ENCODE data around the gene CLSTN1.

Gene CLSTN1

DNA sequence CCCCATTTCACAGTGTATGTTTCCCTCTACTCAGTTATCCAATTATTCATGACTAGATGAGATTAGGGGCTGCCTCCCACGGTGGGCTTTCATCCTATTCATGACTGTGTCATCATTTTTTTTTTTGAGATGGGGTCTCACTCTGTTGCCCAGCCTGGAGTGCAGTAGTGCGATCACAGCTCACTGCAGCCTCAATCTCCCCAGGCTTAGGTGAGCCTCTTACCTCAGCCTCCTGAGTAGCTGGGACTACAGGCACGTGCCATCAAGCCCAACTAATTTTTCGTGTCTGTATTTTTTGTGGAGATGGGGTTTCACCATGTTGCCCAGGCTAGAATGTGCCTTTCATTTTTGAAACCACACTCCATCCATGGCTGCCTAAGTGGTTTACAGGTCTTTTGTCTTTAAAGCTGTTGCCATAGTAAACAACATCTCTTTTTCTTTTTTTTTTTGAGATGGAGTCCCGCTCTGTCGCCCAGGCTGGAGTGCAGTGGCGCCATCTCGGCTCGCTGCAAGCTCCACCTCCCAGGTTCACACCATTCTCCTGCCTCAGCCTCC is 112.2 kb downstream of the CLSTN1 start:
- in situ Hi-C loops (cut with HindIII; ENCODE audit: low pct_ligation_motif_present, low pct_unique_long_range_greater_than_20kb, low sequenced_read_pairs): no loop called here
- DNase-seq: no peak

DNA sequence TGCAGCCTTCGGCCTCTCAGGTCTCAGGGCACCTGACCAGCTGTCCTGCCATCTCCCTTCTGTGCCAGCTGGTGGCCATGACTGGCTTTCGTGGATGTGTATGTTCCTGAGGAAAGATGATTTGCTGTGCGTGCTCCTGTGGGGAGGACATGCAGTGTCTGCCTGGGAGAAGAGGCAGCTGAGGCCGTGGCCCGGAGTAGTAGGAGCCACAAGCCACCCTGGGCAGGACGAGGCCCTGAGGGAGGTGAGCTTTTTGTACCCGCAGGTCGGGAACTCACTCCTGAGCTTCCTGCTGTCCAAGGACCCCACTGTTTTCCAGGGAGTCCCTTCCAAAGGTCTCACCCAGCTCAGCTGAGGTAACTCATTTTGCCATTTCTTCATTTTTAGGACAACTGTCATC is 113.7 kb downstream of the CLSTN1 start:
- in situ Hi-C loops (cut with HindIII; ENCODE audit: low pct_ligation_motif_present, low pct_unique_long_range_greater_than_20kb, low sequenced_read_pairs): no loop called here
- DNase-seq: no peak

DNA sequence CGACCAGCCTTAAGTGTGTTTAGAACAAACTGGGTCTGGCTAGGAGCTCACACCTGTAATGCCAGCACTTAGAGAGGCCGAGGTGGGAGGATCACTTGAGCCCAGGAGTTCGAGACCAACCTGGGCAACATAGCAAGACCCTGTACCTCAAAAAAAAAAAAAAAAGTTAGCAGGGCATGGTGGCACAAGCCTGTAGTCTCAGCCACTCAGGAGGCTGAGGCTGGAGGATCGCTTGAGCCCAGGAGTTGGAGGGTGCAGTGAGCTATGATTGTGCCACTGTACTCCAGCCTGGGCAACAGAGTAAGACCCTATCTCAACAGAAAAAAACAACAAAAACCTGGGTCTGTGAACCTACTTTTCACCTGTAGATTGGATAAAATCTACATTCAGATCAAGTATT is 117.6 kb downstream of the CLSTN1 start:
- DNase-seq: no peak
- in situ Hi-C loops (cut with HindIII; ENCODE audit: low pct_ligation_motif_present, low pct_unique_long_range_greater_than_20kb, low sequenced_read_pairs): no loop called here

DNA sequence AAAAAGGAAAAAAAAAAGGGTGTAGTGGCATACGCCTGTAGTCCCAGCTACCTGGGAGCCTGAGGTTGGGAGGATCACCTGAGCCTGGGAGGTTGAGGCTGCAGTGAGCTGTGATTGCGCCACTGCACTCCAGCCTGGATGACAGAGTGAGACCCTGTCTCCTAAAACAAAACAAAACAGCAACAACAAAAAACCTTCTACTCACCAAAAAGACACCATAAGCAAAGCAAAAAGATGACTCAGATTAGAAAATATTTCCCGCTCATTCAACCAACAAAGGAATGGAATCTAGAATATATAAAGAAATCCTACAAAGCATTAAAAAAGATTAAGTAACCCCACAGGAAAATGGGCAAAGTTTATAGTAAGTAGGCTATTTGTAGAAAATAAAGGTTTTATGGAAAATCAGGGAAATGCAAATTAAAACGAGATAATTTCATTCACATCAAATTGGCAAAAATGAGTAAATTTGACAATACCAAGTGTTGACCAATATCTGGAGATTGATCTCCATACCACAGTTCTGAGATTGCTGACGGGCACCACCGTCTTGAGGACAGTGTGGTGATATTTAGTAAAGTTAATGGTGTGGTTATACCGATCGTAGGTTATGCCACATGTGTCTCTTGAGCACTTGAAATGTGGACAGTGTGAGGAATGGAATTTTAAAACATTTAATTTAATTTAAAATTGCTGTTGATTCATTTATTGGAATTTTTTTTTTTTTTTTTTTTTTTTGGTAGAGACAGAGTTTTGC is 118.2 kb downstream of the CLSTN1 start:
- peak; percentile 54 for DNase-seq
- in situ Hi-C loops (cut with HindIII; ENCODE audit: low pct_ligation_motif_present, low pct_unique_long_range_greater_than_20kb, low sequenced_read_pairs): no loop called here

DNA sequence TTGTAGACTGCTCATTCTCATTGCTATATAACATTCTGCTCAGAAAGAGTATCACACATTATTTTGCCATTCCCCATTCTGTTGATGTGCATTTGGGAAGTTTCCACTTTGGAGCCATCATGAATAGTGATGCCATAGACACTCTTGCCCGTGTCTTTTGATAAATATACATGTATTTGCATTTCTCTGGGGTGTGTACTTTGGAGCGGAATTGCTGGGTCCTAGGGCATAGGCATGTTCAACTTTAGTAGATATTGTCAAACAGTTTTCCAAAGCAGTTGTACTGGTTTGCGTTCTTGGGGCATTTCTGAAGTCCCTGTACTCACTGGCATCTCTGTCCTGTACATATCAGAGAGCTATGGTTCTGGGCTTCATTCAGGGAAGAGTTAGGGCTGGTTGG is 120.1 kb downstream of the CLSTN1 start:
- in situ Hi-C loops (cut with HindIII; ENCODE audit: low pct_ligation_motif_present, low pct_unique_long_range_greater_than_20kb, low sequenced_read_pairs): no loop called here
- DNase-seq: no peak

DNA sequence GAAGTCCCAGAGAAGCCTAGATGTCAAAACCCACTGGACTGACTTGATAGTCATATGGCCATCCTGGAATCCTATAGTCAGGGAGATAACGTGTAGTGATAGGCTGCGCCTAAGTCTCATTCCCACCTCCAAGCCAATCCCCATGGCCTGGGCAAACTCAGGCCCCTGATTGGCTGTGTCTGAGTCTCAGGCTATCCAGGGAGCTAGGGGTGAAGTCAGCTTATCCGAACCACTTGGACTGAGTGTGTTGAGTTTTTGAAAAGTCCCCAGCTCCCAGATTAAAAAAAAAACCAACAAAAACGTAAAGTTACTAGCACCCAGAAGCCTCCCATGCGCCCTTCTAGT is 120.6 kb downstream of the CLSTN1 start:
- in situ Hi-C loops (cut with HindIII; ENCODE audit: low pct_ligation_motif_present, low pct_unique_long_range_greater_than_20kb, low sequenced_read_pairs): no loop called here

DNA sequence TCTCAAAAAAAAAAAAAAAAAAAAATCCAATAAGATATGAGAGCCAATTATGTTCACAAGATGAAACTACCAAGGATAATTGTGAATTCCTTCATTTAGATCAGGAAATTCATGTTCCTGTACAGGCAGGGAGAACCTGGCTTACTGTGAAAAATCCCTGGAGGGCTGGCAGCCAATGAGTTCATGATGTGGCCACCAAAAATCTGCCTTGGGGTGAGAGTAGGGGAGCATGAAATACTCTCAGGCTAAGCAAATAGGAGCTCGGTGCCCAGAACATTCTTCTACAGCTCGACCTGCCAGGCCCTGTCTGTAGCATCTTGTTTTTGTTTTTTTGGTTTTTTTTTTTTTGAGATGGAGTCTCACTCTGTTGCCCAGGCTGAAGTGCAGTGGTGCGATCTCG is 122.1 kb downstream of the CLSTN1 start:
- in situ Hi-C loops (cut with HindIII; ENCODE audit: low pct_ligation_motif_present, low pct_unique_long_range_greater_than_20kb, low sequenced_read_pairs): no loop called here

More for the DNA sequence above, 120.6 kb downstream of the CLSTN1 start:
- DNase-seq: no peak

DNA sequence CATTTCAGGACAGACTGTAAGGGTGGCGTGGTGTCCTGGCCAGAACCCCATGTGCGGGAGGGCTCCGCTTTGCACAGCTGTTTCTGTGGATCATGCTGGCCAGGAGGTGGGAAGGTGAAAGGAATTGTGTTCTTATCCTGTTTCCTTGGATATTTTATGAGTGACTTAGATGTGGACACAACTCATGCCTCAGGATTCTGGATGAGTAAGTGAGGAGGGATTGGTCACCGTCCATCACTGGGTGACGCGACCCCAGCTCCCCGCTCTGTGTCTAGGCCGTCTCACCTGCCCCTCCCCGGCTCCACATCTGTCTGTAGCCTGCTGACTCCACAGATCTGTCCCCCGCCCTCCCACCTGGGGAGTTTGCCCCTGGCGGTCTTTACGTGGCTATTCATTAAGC is 123.4 kb downstream of the CLSTN1 start:
- in situ Hi-C loops (cut with HindIII; ENCODE audit: low pct_ligation_motif_present, low pct_unique_long_range_greater_than_20kb, low sequenced_read_pairs): no loop called here
- peak; percentile 86 for DNase-seq

More for the DNA sequence above, 122.1 kb downstream of the CLSTN1 start:
- DNase-seq: no peak

DNA sequence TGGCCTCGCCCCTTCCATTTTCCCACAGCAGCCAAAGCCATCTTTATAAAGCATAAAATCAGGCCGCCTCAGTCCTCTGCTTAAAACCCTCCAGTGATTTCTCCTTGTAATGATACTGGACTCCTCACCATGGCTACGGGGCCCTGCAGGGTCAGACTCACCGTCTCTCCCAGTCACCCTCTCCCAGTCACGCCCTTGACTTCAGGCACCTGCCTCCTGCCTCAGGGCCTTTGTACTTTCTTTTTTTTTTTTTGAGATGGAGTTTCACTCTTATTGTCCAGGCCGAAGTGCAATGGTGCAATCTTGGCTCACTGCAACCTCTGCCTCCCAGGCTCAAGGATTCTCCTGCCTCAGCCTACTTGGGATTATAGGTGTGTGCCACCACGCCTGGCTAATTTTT is 124.4 kb downstream of the CLSTN1 start:
- no peak for DNase-seq
- in situ Hi-C loops (cut with HindIII; ENCODE audit: low pct_ligation_motif_present, low pct_unique_long_range_greater_than_20kb, low sequenced_read_pairs): no loop called here

DNA sequence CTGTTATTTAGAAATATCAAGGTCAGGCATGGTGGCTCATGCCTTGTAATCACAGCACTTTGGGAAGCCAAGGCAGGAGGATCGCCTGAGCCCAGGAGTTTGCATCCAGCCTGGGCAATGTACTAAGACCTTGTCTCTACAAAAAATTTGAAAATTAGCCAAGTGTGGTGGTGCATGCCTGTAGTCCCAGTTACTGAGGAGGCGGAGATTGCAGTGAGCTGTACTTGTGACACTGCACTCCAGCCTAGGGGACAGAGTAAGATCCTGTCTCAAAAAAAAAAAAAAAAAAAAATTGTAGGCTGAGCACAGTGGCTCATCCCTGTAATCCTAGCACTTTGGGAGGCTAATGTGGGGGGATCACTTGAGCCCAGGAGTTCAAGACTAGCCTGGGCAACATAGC is 127.0 kb downstream of the CLSTN1 start:
- in situ Hi-C loops (cut with HindIII; ENCODE audit: low pct_ligation_motif_present, low pct_unique_long_range_greater_than_20kb, low sequenced_read_pairs): no loop called here
- DNase-seq: no peak

DNA sequence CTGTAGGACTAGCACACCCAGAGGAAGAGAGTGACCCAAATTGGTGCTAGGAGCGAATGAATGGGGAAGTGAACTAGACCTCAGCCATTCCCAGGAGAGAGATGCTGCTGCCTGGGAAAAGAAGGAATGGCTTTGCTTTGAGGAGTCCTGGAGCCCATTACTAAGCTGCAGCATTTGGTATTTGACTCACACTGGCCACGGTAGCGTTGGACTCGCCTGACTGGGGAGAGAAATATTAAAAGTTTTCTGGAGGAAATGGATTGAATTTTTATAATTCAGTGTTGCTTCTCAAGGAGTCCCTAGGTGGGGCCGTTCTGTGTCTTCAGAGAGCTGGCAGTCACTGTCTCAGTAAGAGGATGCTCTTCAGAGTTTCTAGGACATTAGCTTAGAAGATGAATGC is 132.1 kb downstream of the CLSTN1 start:
- in situ Hi-C loops (cut with HindIII; ENCODE audit: low pct_ligation_motif_present, low pct_unique_long_range_greater_than_20kb, low sequenced_read_pairs): no loop called here
- no peak for DNase-seq

DNA sequence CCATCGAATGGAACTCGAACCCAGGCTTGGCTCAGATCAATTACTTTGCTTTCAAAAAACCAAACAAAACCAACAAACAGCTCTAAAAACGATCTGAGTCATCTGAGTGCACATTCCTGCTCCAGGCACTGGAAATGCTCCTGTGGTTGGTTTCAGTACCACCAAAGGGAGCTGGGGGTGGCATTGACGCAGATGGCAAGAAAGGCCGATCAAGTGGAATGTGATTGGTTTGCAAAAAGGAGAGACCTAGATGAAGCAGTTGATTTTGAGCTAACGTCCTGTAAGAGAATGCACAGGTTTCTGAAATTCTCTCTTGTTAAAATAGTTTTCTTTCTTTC is 132.7 kb downstream of the CLSTN1 start:
- DNase-seq: peak; percentile 84
- in situ Hi-C loops (cut with HindIII; ENCODE audit: low pct_ligation_motif_present, low pct_unique_long_range_greater_than_20kb, low sequenced_read_pairs): no loop called here

DNA sequence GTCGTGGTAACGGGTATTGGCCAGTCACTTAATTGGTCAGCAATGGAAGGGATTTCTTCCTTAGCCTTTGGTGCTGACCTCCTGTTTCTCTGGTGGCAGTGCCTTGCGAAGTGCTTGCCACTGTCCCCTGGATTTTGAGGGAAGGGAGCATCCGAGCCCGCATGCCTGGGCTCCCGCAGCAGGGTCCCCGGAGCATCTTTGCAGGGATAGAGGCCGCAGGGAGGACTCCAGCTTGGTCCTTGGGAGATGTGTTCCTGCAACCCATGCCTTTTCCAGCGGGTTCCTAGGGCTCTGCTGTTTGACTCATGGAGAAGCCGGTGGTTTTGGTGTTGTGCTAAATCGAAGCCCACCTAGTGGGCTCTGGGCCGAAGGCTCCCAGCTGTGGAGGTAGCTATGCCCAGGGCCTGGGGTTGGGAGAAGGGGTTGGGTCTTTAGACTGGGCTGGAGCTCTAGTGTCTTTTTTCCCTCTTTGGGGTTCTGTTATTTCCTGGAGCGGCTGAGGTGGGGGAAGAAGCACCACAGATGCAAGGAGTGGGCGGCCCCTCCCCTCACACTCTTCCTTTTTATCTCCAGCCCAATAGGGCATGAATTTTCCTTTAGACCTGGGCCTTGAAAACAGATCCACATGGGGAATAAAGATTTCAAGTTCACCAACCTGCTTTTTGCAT is 133.2 kb downstream of the CLSTN1 start:
- in situ Hi-C loops (cut with HindIII; ENCODE audit: low pct_ligation_motif_present, low pct_unique_long_range_greater_than_20kb, low sequenced_read_pairs): no loop called here
- DNase-seq: no peak

DNA sequence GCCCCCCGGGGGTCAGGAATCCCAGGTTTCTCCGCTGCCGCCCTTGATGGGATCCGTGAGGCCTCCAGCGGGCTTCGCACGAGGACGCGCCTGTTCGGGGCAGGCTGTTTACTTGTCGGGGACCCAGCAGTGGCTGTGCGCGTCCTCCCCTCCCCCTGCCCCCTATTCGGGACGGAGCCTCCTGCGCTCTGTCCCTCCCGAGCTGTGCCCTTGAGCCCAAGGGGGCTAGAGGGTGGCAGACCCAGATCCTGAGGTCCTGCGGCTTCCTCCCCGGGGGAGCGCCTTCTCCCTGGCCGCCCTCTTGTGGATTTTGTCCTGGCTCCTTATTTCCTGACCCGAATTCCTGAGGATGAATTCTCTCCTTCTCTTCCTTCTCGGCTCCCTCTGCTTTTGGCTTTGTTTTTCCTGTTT is 133.8 kb downstream of the CLSTN1 start:
- in situ Hi-C loops (cut with HindIII; ENCODE audit: low pct_ligation_motif_present, low pct_unique_long_range_greater_than_20kb, low sequenced_read_pairs): no loop called here
- DNase-seq: peak; percentile 38

DNA sequence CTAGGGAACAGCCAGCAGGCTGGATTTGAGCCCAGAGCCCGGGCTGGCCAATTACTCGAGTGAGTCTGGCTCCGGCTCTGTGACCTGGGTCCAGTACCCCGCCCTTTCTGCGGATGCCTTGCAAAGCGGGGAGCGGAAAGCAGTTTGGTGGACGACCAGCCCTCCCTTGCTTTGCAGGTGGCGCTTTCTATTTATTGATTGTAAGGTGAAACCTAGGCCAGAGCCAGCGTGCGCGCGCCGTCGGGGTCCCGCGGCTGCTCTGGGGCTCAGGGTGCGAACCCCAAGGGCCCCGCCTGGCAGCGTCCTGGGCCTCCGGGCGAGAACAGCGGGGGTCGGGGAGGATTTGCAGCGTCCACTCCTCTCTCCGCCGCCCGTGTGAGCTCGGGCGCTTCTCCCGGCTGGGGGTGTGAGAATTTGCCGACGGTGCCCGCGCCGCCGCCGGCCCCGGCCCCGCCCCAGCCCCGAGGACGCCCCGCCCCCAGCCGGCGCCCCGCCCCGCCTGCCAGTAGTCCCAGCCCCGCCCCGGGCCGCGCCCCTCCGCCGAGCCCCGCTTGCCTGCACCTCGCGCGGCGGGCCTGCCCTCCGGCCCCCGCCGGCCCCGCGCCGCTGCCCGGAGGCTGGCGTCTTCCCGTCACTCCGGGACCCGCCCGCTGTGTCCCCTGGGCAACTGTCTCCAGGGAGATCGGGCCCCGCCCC is 134.6 kb downstream of the CLSTN1 start:
- in situ Hi-C loops (cut with HindIII; ENCODE audit: low pct_ligation_motif_present, low pct_unique_long_range_greater_than_20kb, low sequenced_read_pairs): no loop called here
- DNase-seq: peak; percentile 76

DNA sequence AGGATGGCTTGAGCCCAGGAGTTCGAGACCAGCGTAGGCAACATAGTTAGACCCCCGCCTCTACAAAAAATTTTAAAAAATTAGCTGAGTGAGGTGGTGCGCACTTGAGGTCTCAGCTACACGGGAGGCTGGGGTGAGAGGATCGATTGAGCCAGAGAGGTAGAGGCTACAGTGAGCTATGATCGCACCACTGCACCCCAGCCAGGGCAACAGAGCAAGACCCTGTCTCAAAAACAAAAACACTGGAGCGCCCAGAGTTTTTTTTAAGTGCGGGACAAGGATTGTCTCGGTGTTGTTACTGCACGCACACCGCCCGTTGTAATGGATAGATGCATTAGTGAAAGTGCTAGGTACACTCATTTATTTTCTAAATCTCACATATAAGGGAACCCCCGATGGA is 135.2 kb downstream of the CLSTN1 start:
- no peak for DNase-seq
- in situ Hi-C loops (cut with HindIII; ENCODE audit: low pct_ligation_motif_present, low pct_unique_long_range_greater_than_20kb, low sequenced_read_pairs): no loop called here

DNA sequence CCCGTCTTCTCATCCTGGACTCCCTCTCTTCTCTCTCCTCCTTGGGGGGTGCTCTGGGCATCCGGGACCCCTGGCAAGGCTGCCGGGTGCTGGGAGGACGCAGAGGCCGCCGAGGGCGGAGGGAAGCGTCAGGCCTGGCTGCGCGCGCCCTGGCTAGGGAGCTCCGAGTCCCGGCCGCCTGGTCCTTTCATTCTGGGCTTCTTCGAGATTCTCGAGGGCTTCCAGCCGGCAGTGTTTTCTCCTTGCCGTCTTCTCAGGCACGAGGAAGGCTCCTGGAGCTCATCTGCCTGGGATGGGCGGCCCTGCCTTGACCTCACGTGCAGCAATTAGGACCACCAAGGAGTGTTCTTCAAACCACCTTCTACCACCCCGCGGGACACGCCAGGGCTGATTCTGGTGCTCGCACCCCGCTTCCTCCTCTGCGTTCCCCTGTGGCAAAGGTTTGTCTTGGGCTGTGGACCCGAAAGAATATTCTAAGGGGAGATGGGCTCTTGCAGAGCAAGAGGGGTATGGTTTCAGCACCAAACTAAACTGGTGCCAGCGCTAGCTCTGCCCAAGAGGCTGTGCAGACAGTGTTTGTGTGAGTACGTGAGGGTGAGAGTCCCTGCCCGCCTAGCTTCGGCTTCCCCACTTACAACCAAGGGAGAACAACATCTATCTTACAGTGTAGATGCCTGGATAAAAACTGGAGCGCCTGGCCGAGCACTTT is 135.7 kb downstream of the CLSTN1 start:
- DNase-seq: peak; percentile 49
- in situ Hi-C loops (cut with HindIII; ENCODE audit: low pct_ligation_motif_present, low pct_unique_long_range_greater_than_20kb, low sequenced_read_pairs): no loop called here

DNA sequence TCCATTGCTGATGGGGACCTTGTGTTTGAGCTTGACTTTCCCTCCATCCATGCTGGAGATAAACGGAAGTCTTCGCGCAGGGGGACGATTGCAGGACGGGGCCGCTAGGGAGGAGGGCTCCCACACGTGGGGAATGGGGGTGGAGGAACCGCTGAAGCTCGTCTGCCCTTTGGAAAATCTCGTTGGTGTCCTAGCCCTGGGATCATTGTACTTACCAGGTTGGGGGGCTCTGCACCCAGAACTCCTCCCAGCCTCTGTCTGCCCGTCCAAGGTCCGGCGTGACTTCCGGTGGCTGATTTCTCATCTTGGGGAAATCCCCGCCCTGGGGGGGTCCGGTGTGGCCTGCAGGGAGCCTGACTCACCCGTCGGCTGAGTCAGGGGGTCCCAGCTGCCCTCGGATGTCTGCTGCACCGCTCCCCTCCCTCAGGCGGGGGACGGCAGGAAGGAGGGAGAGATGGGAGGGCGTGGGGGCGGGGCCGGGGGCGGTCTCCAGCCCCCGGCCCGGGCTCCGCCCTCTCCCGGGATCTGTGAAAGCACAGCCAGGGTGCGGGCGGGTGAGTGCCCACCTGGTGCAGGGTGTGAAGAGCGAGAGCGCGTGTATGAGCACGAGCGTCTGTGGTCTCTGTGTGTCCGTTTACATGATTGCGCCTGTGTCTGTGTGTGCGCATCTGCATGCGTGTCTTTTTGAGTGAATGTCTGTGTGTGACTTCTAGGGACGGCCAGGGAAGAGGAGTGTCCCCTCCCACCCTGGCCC is 136.5 kb downstream of the CLSTN1 start:
- DNase-seq: peak; percentile 81
- in situ Hi-C loops (cut with HindIII; ENCODE audit: low pct_ligation_motif_present, low pct_unique_long_range_greater_than_20kb, low sequenced_read_pairs): no loop called here
